Measurements from ENCODE around the gene CHFR. TPM values are rescaled to one million over a fixed set of nuclear protein-coding genes. Genes with fewer than 3 reads are reported as not detected.

The CHFR gene
- total RNA-seq, 2 donors from 2014 or later, result 57.0 to 80.4 TPM

- DNase-seq, result no peak
- H3K9me3 ChIP-seq (ENCODE audit: control insufficient read depth, low read length), result no peaks in the 10 kb centered on the region
- H3K4me3 ChIP-seq (ENCODE audit: low read length), result no peak overlapping the region
- no peak overlapping the region for H3K4me3 Mint-ChIP-seq
- WGBS, 2 experiments (ENCODE audit: insufficient coverage in 1 of 2, insufficient read length in 1 of 2), result 95 to 100% methylated on average over 4 to 11 of the region's 11 CpGs
- no peak overlapping the region for H3K27ac ChIP-seq (ENCODE audit: low read depth, low read length)
- no peaks in the 10 kb centered on the region for H3K4me1 Mint-ChIP-seq
- no peak overlapping the region for H3K27ac Mint-ChIP-seq
- no peaks in the 10 kb centered on the region for H3K4me1 ChIP-seq (ENCODE audit: control insufficient read depth, insufficient read depth, low read length)
- TF ChIP-seq CTCF (conservative IDR thresholded peaks at IDR 0.05), result no peak
- H3K27me3 Mint-ChIP-seq (ENCODE audit: insufficient read depth), result no peaks in the 10 kb centered on the region
- no peaks in the 10 kb centered on the region for H3K27me3 ChIP-seq (ENCODE audit: control insufficient read depth, insufficient read depth, low read length, poor library complexity, severe bottlenecking)
- H3K9me3 Mint-ChIP-seq, result no peaks in the 10 kb centered on the region
- H3K9ac ChIP-seq (ENCODE audit: extremely low read depth, low read length, poor library complexity, severe bottlenecking), result no peak overlapping the region
- peaks cover 60% of the 10 kb centered on the region for H3K36me3 Mint-ChIP-seq (ENCODE audit: low read depth)
- H3K36me3 ChIP-seq (ENCODE audit: control insufficient read depth, insufficient read depth, low read length), result peaks cover 62% of the 10 kb centered on the region
Observed at GRCh38 chr12:132874175-132874574, 13.2 kb downstream of the CHFR start.

DNA sequence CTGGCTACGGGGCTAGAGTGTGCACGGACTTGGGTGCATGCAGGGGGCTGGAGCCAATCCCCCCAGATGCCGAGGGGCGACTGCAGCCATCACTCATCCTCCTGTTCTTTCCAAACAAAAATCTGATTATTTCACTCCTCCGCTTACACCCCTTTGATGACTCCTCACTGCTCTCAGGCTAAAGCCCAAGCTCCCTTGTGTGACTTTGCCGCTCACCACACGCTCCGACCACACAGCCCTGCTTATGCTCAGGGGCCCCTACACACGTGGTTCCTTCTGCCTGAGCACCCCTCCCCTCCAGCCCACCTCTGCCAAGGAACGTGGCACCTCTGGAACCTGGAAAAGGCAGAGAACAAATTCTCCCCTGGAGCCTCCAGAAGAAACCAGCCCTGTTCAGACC, 13.7 kb downstream of the CHFR start:
- no peak for TF ChIP-seq CTCF (conservative IDR thresholded peaks at IDR 0.05)
- Histone ChIP-seq H3K27me3 (ENCODE audit: control insufficient read depth, insufficient read depth, low read length, poor library complexity, severe bottlenecking) (no peaks in the 10 kb centered on the region), H3K9ac (ENCODE audit: extremely low read depth, low read length, poor library complexity, severe bottlenecking) (no peak overlapping the region), H3K27ac (ENCODE audit: low read depth, low read length) (no peak overlapping the region), H3K36me3 (ENCODE audit: control insufficient read depth, insufficient read depth, low read length) (peaks cover 63% of the 10 kb centered on the region), H3K4me1 (ENCODE audit: control insufficient read depth, insufficient read depth, low read length) (no peaks in the 10 kb centered on the region), H3K9me3 (ENCODE audit: control insufficient read depth, low read length) (no peaks in the 10 kb centered on the region), H3K4me3 (ENCODE audit: low read length) (no peak overlapping the region)
- Mint-ChIP-seq H3K27ac (no peak overlapping the region), H3K4me1 (no peaks in the 10 kb centered on the region), H3K36me3 (ENCODE audit: low read depth) (peaks cover 61% of the 10 kb centered on the region), H3K9me3 (no peaks in the 10 kb centered on the region), H3K4me3 (no peak overlapping the region), H3K27me3 (ENCODE audit: insufficient read depth) (no peaks in the 10 kb centered on the region)
- WGBS, 2 experiments (ENCODE audit: insufficient coverage in 1 of 2, insufficient read length in 1 of 2), result 92% methylated on average over 4 to 10 of the region's 10 CpGs
- DNase-seq, result no peak

GRCh38 chr12:132872975-132873421, 14.4 kb downstream of the CHFR start:
- H3K9me3 ChIP-seq (ENCODE audit: control insufficient read depth, low read length), result no peaks in the 10 kb centered on the region
- Mint-ChIP-seq H3K9me3 (no peaks in the 10 kb centered on the region), H3K4me1 (no peaks in the 10 kb centered on the region), H3K27ac (peak overlapping the region; percentile 35), H3K4me3 (no peak overlapping the region), H3K36me3 (ENCODE audit: low read depth) (peaks cover 63% of the 10 kb centered on the region), H3K27me3 (ENCODE audit: insufficient read depth) (no peaks in the 10 kb centered on the region)
- 86 to 89% methylated on average over 12 of the region's 12 CpGs for WGBS, 2 experiments (ENCODE audit: insufficient coverage in 1 of 2, insufficient read length in 1 of 2)
- DNase-seq, result no peak
- H3K9ac ChIP-seq (ENCODE audit: extremely low read depth, low read length, poor library complexity, severe bottlenecking), result no peak overlapping the region
- no peak overlapping the region for H3K27ac ChIP-seq (ENCODE audit: low read depth, low read length)
- no peak for TF ChIP-seq CTCF (conservative IDR thresholded peaks at IDR 0.05)
- H3K4me1 ChIP-seq (ENCODE audit: control insufficient read depth, insufficient read depth, low read length), result no peaks in the 10 kb centered on the region
- no peaks in the 10 kb centered on the region for H3K27me3 ChIP-seq (ENCODE audit: control insufficient read depth, insufficient read depth, low read length, poor library complexity, severe bottlenecking)
- H3K4me3 ChIP-seq (ENCODE audit: low read length), result no peak overlapping the region
- peaks cover 63% of the 10 kb centered on the region for H3K36me3 ChIP-seq (ENCODE audit: control insufficient read depth, insufficient read depth, low read length)
